HepG2 (cell line): Measurements from ENCODE around the gene PNLIP. TPM values are rescaled to one million over a fixed set of nuclear protein-coding genes. Genes with fewer than 3 reads are reported as not detected.

ENCODE experiments used
- ATAC-seq: fragments of 200-7000 bp; cut with Tn5 transposase; 3 replicates; pipeline ENCODE4 v1.9.1; 2020; ENCODE audit warnings: mild to moderate bottlenecking, moderate library complexity
- BruUV-seq: library from RNA; stranded (reverse); fragments of 400-500 nt; replicated peaks from 2 replicates; lab custom pipeline; 2021; lab: Mats Ljungman, UMichigan
- CTCF ChIA-PET: fragments of 300-600 bp; formaldehyde crosslinking; extraction: SDS; loops from one replicate; lab custom pipeline; 2021; ENCODE audit warnings: low total read pairs, inconsistent platforms, low intra/inter-chr PET ratio; lab: Yijun Ruan, JAX
- POLR2A ChIA-PET: fragments of 350-600 bp; sonication (Branson Sonifier 250); formaldehyde crosslinking; loops from one replicate; lab custom pipeline; 2020; ENCODE audit warnings: antibody characterized with exemption, inconsistent platforms; lab: Yijun Ruan, JAX
- DNase-seq: peaks from one replicate; pipeline ENCODE4 v3.0.0-alpha.2; 2015; ENCODE audit warnings: low spot score
- FAIRE-seq: peaks from 3 replicates; lab custom pipeline; 2011; peaks lifted over from hg19 to GRCh38; lab: Jason Lieb, UNC
- H2AFZ ChIP-seq: one replicate; pipeline ENCODE4 v1.6.1; 2011; ENCODE audit warnings: low read length, inconsistent platforms
- H3K27ac ChIP-seq: fragments of 300-600 bp; 3 replicates; pipeline ENCODE4 v1.8.0; 2011; ENCODE audit warnings: mixed run types, mild to moderate bottlenecking, mixed read lengths, low read length, inconsistent platforms; ENCODE audit not compliant: insufficient read depth; ENCODE audit errors: extremely low read length
- H3K27me3 ChIP-seq, 2 experiments: fragments of 200-600 bp in 1 of 2; 2 replicates in 1 of 2; 3 replicates in 1 of 2; pipeline versions ENCODE4 v1.6.0 to v1.8.0; 2011; ENCODE audit warnings: low read length in 2 of 2, mild to moderate bottlenecking in 2 of 2, moderate library complexity in 2 of 2, inconsistent platforms in 1 of 2; ENCODE audit not compliant: insufficient read depth in 2 of 2, control insufficient read depth in 1 of 2
- H3K36me3 ChIP-seq, 2 experiments: fragments of 200-600 bp in 1 of 2; replicated peaks in 1 of 2; 2 replicates in 1 of 2; 3 replicates in 1 of 2; pipeline versions ENCODE4 v1.5.1 to v1.8.0; 2011; ENCODE audit warnings: low read length in 2 of 2, inconsistent platforms in 1 of 2; ENCODE audit not compliant: insufficient read depth in 2 of 2, control insufficient read depth in 1 of 2
- H3K4me1 ChIP-seq: 2 replicates; pipeline ENCODE4 v1.5.1; 2012; ENCODE audit warnings: low read length, inconsistent platforms; ENCODE audit not compliant: insufficient read depth
- H3K4me2 ChIP-seq: 2 replicates; pipeline ENCODE4 v1.6.0; 2011; ENCODE audit warnings: low read depth, low read length, inconsistent platforms
- H3K4me3 ChIP-seq, 3 experiments: fragments of 200-600 bp in 1 of 3; sonication (generic), shearing (Covaris generic) in 1 of 3; replicated peaks in 1 of 3; 2 replicates each; pipeline ENCODE4 v1.5.1; 2011 to 2016; ENCODE audit warnings: low read length in 3 of 3, inconsistent platforms in 2 of 3, low read depth in 2 of 3, mild to moderate bottlenecking in 2 of 3, control low read depth in 1 of 3, mixed read lengths in 1 of 3; ENCODE audit not compliant: insufficient read depth in 1 of 3
- H3K79me2 ChIP-seq: one replicate; pipeline ENCODE4 v1.6.1; 2011; ENCODE audit warnings: low read length, inconsistent platforms; ENCODE audit not compliant: insufficient read depth
- H3K9ac ChIP-seq: 2 replicates; pipeline ENCODE4 v1.6.0; 2011; ENCODE audit warnings: mild to moderate bottlenecking, low read depth, low read length, inconsistent platforms; ENCODE audit not compliant: insufficient read depth
- H3K9me3 ChIP-seq: 2 replicates; pipeline ENCODE4 v1.5.1; 2012; ENCODE audit warnings: mild to moderate bottlenecking, low read length
- H4K20me1 ChIP-seq: 2 replicates; pipeline ENCODE4 v1.6.0; 2011; ENCODE audit warnings: inconsistent platforms, mild to moderate bottlenecking, low read length, moderate library complexity; ENCODE audit not compliant: insufficient read depth
- ATF2 ChIP-seq: sonication (generic); formaldehyde crosslinking; IDR thresholded peaks from 2 replicates; pipeline ENCODE4 v1.4.0; 2020; ENCODE audit warnings: missing genetic modification reagents
- CEBPG ChIP-seq: IDR thresholded peaks from 2 replicates; pipeline ENCODE4 v1.6.1; 2016
- CSRNP2 ChIP-seq: sonication (generic); formaldehyde crosslinking; conservative IDR thresholded peaks from 2 replicates; pipeline ENCODE4 v1.8.0; 2022; ENCODE audit warnings: low read depth, missing genetic modification reagents
- FOXM1 ChIP-seq: sonication (generic); formaldehyde crosslinking; IDR thresholded peaks from 2 replicates; pipeline ENCODE4 v1.5.0; 2020; ENCODE audit warnings: missing genetic modification reagents
- HMGXB3 ChIP-seq: sonication (generic); formaldehyde crosslinking; IDR thresholded peaks from 2 replicates; pipeline ENCODE4 v1.4.0; 2020; ENCODE audit warnings: missing genetic modification reagents, borderline replicate concordance
- MEIS1 ChIP-seq: sonication (generic); formaldehyde crosslinking; IDR thresholded peaks from 2 replicates; pipeline ENCODE4 v1.9.0; 2021; ENCODE audit warnings: mild to moderate bottlenecking, missing genetic modification reagents, moderate library complexity, borderline replicate concordance
- PHF20 ChIP-seq: sonication (generic); formaldehyde crosslinking; IDR thresholded peaks from 2 replicates; pipeline ENCODE4 v1.5.0; 2020; ENCODE audit warnings: mild to moderate bottlenecking, missing genetic modification reagents
- RARG ChIP-seq: sonication (generic); formaldehyde crosslinking; IDR thresholded peaks from 2 replicates; pipeline ENCODE4 v1.4.0; 2020; ENCODE audit warnings: low read depth, mild to moderate bottlenecking, missing genetic modification reagents
- TMF1 ChIP-seq: sonication (generic); formaldehyde crosslinking; IDR thresholded peaks from 2 replicates; pipeline ENCODE4 v1.8.1; 2022; ENCODE audit warnings: low read depth, missing genetic modification reagents
- U2AF2 ChIP-seq: fragments of 200-400 bp; formaldehyde crosslinking; IDR thresholded peaks from 2 replicates; pipeline ENCODE4 v1.6.1; 2017; ENCODE audit warnings: low read depth, mild to moderate bottlenecking, low read length
- ZBTB49 ChIP-seq: sonication (generic); formaldehyde crosslinking; IDR thresholded peaks from 2 replicates; pipeline ENCODE4 v1.4.0; 2020; ENCODE audit warnings: missing genetic modification reagents, borderline replicate concordance
- ZNF292 ChIP-seq: sonication (generic); formaldehyde crosslinking; IDR thresholded peaks from 2 replicates; pipeline ENCODE4 v1.8.1; 2022; ENCODE audit warnings: mild to moderate bottlenecking, low read depth, missing genetic modification reagents, borderline replicate concordance
- WGBS: methylation state at CpG from one replicate; pipeline ENCODE4 v1.1.6; 2017; ENCODE audit warnings: low lambda C conversion rate; 5-methylcytosine and 5-hydroxymethylcytosine counted together
- in situ Hi-C: cut with HindIII; loops from 2 replicates; pipeline ENCODE4 v1.10.0; 2017; ENCODE audit warnings: low pct_unique_long_range_greater_than_20kb; ENCODE audit not compliant: extremely low pct_ligation_motif_present
- intact Hi-C: fragments of 100-400 bp; cut with micrococcal nuclease; formaldehyde crosslinking; loops from one replicate; pipeline ENCODE4 v1.10.0; 2022; ENCODE audit not compliant: unreplicated experiment
- polyA plus RNA-seq, 8 experiments: library from polyadenylated mRNA; depleted of rRNA in 3 of 8; stranded (reverse) in 7 of 8; unstranded in 1 of 8; fragments of >200 nt; fragmentation: Illumina TruSeq in 4 of 8; extraction: Trizol in 4 of 8; gene quantifications; 2 replicates each; pipeline versions ENCODE4 v1.2.1 to v1.2.3, GENCODE V29; 2011 to 2016; ENCODE audit warnings: low read depth in 4 of 8, missing spikeins in 1 of 8, mixed read lengths in 1 of 8; ENCODE audit not compliant: insufficient read depth in 1 of 8
- total RNA-seq, 5 experiments: library from RNA; depleted of rRNA; stranded (reverse); fragments of >200 nt; fragmentation: Illumina TruSeq; extraction: Trizol; gene quantifications; 2 replicates each; pipeline ENCODE4 v1.2.3, GENCODE V29; 2016; ENCODE audit warnings: low read depth in 1 of 5

Gene PNLIP
- total and polyA plus RNA-seq, 2 of the 13 experiments (the other 11 are each of a cell fraction or from before 2014, with no cell fraction given): not detected

GRCh38 chr10:116607336-116607735 lies 61.6 kb downstream of the PNLIP start:
- no TSS peak for BruUV-seq
- Histone ChIP-seq H3K4me2 (no peak overlapping the region), H3K9me3 (no peaks in the 10 kb centered on the region), H4K20me1 (no peaks in the 10 kb centered on the region), H2AFZ (no peak overlapping the region), H3K27ac (no peak overlapping the region), H3K9ac (no peak overlapping the region), H3K36me3 (no peaks in the 10 kb centered on the region), H3K27me3 (peaks cover 1 to 6% of the 10 kb centered on the region in 2 experiments; a peak in 3 of 5 replicates), H3K4me1 (no peaks in the 10 kb centered on the region), H3K79me2 (no peaks in the 10 kb centered on the region), H3K4me3 (no peak overlapping the region)
- POLR2A ChIA-PET: no interaction called here
- no peak for ATAC-seq
- no peak for DNase-seq
- no peak for TF ChIP-seq PHF20 (CRISPR knock-in tag)
- no peak for TF ChIP-seq RARG (CRISPR knock-in tag)
- TF ChIP-seq ZNF292 (CRISPR knock-in tag): no peak
- no peak for TF ChIP-seq FOXM1 (CRISPR knock-in tag)
- TF ChIP-seq CEBPG (CRISPR knock-in tag): no peak
- no peak for TF ChIP-seq CSRNP2 (CRISPR knock-in tag)
- no peak for TF ChIP-seq HMGXB3 (CRISPR knock-in tag)
- TF ChIP-seq U2AF2: no peak
- TF ChIP-seq ZBTB49: no peak
- TF ChIP-seq MEIS1: no peak
- no peak for TF ChIP-seq ATF2 (CRISPR knock-in tag)
- TF ChIP-seq TMF1 (CRISPR knock-in tag): no peak
- WGBS: 50% methylated on average over 6 of the region's 6 CpGs
- in situ Hi-C loops (no loop called here), intact Hi-C loops (no loop called here)
- FAIRE-seq: no peak
- CTCF ChIA-PET: no interaction called here
